H1 (cell line): Measurements from ENCODE around the gene CD58. TPM values are rescaled to one million over a fixed set of nuclear protein-coding genes. Genes with fewer than 3 reads are reported as not detected.

Source experiments
- CBX5 ChIP-seq: fragments of 300-800, 300-1000 bp; sonication (generic); IDR thresholded peaks from 2 replicates; pipeline ENCODE4 v1.7.1; 2016; ENCODE audit warnings: antibody characterized with exemption, low read length, low read depth
- HDAC6 ChIP-seq: IDR thresholded peaks from one replicate; pipeline ENCODE4 v1.7.1; 2012; ENCODE audit warnings: low read depth, mild to moderate bottlenecking, inconsistent platforms, low read length, moderate library complexity
- POLR2AphosphoS5 ChIP-seq: IDR thresholded peaks from 2 replicates; pipeline ENCODE4 v1.6.1; 2011; ENCODE audit warnings: low read depth, low read length
- SAP30 ChIP-seq: fragments of 300-600 bp; sonication (generic); IDR thresholded peaks from 2 replicates; pipeline ENCODE4 v1.7.1; 2012; ENCODE audit warnings: low read length, moderate library complexity, mild to moderate bottlenecking, inconsistent platforms; ENCODE audit not compliant: insufficient read depth, insufficient replicate concordance
- TEAD4 ChIP-seq: IDR thresholded peaks from 2 replicates; pipeline ENCODE4 v1.6.1; 2012; ENCODE audit warnings: low read depth, low read length, inconsistent platforms, mixed read lengths
- polyA plus RNA-seq, 7 experiments: library from polyadenylated mRNA; depleted of rRNA in 3 of 7; stranded (reverse) in 5 of 7; unstranded in 2 of 7; fragments of >200 nt in 5 of 7; fragments of 200-250 nt in 2 of 7; gene quantifications; 1 replicate in 5 of 7; 2 replicates in 1 of 7; 4 replicates in 1 of 7; pipeline versions ENCODE4 v1.2.1 to v1.2.3, GENCODE V29; 2011 to 2013; ENCODE audit warnings: missing spikeins in 2 of 7, mixed read lengths in 2 of 7
- total RNA-seq: library from RNA; stranded (reverse); fragmentation: NEBNext Ultra II Directional; extraction: Animal tissue kit (Norgen Biotek cat#: 25700); gene quantifications from 2 replicates; pipeline ENCODE4 v1.2.1, GENCODE V29; 2021
- TF ChIP-seq, protein P1 (sequence below): fragments of 300-600 bp; sonication (generic); IDR thresholded peaks from 2 replicates; pipeline ENCODE4 v1.7.1; 2012; ENCODE audit warnings: low read length, moderate library complexity, mild to moderate bottlenecking, inconsistent platforms; ENCODE audit not compliant: insufficient replicate concordance
- TF ChIP-seq, protein P2 (sequence below): IDR thresholded peaks from 2 replicates; pipeline ENCODE4 v1.6.1; 2012; ENCODE audit warnings: inconsistent platforms

CD58 gene
- total and polyA plus RNA-seq, 2 of the 8 experiments (the other 6 are each of a cell fraction or from before 2014, with no cell fraction given): 5.3 to 5.5 TPM

DNA sequence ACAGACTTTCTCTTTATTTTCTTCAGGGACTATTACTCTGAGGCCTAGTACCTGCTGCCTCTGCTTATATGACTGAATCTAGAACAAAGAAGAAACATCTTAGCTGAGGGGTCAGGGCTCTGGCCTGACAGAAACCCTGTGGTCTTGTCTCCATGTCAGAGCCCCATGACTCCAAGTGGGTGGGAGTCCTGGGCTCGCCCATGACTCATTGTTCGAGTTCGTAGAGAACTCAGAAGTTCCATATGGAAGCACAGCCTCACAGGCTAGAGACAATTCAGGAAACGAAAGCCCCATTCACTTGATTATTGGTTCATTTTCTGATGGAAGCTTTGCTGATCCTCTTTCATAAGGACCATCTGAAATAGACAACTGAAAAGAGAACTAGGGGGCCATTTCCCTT lies 73.2 kb downstream of the CD58 start (continued):
- TF ChIP-seq, protein P1, sequence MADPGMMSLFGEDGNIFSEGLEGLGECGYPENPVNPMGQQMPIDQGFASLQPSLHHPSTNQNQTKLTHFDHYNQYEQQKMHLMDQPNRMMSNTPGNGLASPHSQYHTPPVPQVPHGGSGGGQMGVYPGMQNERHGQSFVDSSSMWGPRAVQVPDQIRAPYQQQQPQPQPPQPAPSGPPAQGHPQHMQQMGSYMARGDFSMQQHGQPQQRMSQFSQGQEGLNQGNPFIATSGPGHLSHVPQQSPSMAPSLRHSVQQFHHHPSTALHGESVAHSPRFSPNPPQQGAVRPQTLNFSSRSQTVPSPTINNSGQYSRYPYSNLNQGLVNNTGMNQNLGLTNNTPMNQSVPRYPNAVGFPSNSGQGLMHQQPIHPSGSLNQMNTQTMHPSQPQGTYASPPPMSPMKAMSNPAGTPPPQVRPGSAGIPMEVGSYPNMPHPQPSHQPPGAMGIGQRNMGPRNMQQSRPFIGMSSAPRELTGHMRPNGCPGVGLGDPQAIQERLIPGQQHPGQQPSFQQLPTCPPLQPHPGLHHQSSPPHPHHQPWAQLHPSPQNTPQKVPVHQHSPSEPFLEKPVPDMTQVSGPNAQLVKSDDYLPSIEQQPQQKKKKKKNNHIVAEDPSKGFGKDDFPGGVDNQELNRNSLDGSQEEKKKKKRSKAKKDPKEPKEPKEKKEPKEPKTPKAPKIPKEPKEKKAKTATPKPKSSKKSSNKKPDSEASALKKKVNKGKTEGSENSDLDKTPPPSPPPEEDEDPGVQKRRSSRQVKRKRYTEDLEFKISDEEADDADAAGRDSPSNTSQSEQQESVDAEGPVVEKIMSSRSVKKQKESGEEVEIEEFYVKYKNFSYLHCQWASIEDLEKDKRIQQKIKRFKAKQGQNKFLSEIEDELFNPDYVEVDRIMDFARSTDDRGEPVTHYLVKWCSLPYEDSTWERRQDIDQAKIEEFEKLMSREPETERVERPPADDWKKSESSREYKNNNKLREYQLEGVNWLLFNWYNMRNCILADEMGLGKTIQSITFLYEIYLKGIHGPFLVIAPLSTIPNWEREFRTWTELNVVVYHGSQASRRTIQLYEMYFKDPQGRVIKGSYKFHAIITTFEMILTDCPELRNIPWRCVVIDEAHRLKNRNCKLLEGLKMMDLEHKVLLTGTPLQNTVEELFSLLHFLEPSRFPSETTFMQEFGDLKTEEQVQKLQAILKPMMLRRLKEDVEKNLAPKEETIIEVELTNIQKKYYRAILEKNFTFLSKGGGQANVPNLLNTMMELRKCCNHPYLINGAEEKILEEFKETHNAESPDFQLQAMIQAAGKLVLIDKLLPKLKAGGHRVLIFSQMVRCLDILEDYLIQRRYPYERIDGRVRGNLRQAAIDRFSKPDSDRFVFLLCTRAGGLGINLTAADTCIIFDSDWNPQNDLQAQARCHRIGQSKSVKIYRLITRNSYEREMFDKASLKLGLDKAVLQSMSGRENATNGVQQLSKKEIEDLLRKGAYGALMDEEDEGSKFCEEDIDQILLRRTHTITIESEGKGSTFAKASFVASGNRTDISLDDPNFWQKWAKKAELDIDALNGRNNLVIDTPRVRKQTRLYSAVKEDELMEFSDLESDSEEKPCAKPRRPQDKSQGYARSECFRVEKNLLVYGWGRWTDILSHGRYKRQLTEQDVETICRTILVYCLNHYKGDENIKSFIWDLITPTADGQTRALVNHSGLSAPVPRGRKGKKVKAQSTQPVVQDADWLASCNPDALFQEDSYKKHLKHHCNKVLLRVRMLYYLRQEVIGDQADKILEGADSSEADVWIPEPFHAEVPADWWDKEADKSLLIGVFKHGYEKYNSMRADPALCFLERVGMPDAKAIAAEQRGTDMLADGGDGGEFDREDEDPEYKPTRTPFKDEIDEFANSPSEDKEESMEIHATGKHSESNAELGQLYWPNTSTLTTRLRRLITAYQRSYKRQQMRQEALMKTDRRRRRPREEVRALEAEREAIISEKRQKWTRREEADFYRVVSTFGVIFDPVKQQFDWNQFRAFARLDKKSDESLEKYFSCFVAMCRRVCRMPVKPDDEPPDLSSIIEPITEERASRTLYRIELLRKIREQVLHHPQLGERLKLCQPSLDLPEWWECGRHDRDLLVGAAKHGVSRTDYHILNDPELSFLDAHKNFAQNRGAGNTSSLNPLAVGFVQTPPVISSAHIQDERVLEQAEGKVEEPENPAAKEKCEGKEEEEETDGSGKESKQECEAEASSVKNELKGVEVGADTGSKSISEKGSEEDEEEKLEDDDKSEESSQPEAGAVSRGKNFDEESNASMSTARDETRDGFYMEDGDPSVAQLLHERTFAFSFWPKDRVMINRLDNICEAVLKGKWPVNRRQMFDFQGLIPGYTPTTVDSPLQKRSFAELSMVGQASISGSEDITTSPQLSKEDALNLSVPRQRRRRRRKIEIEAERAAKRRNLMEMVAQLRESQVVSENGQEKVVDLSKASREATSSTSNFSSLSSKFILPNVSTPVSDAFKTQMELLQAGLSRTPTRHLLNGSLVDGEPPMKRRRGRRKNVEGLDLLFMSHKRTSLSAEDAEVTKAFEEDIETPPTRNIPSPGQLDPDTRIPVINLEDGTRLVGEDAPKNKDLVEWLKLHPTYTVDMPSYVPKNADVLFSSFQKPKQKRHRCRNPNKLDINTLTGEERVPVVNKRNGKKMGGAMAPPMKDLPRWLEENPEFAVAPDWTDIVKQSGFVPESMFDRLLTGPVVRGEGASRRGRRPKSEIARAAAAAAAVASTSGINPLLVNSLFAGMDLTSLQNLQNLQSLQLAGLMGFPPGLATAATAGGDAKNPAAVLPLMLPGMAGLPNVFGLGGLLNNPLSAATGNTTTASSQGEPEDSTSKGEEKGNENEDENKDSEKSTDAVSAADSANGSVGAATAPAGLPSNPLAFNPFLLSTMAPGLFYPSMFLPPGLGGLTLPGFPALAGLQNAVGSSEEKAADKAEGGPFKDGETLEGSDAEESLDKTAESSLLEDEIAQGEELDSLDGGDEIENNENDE: no peak
- TF ChIP-seq TEAD4 (no peak), POLR2AphosphoS5 (no peak), CBX5 (no peak), SAP30 (no peak), HDAC6 (no peak)
- TF ChIP-seq, protein P2, sequence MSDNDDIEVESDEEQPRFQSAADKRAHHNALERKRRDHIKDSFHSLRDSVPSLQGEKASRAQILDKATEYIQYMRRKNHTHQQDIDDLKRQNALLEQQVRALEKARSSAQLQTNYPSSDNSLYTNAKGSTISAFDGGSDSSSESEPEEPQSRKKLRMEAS: no peak
